ENCODE measurements around the gene LRMDA. TPM values are rescaled to one million over a fixed set of nuclear protein-coding genes. Genes with fewer than 3 reads are reported as not detected.

Gene LRMDA
- total and polyA plus RNA-seq, 2 donors (not counting 3 experiments of a cell fraction or from before 2014, with no cell fraction given) = 9.7 to 18.0 TPM

DNA sequence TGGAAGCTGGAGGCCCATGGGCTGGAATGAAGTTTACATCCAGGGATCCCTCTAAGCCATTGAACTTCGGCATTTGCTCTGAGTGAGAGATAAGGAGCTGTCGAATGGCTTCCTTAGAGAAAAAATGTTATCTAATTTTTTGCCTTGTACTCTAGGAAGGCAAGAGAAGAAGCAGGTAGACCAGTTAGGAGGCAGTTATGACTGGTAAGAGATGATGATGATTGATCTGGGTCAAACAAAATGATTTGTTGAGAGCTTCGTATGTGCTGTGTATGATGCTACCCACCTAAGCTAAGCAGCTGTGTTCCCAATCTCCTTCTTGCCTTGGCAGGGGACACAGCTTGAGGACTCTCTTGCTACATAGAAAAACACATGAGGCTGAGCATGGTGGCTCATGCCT, 370.2 kb downstream of the LRMDA start:
- dilution Hi-C loops (cut with MboI; ENCODE audit: extremely low pct_ligation_motif_present, low sequenced_read_pairs) = no loop called here
- no peak for TF ChIP-seq JUN (IDR thresholded peaks at IDR 0.05; ENCODE audit: borderline replicate concordance, insufficient read depth, insufficient read length, low read depth)
- no peak for TF ChIP-seq POLR2A (IDR thresholded peaks at IDR 0.05; ENCODE audit: low read depth, low read length)
- no peak for TF ChIP-seq MYC (IDR thresholded peaks at IDR 0.05; ENCODE audit: low read depth, low read length)
- no peak for TF ChIP-seq POLR2AphosphoS5 (IDR thresholded peaks at IDR 0.05; ENCODE audit: insufficient read depth, low read depth, low read length)
- no peak for TF ChIP-seq GATA2 (IDR thresholded peaks at IDR 0.05; ENCODE audit: insufficient read depth, insufficient read length, low read depth, low read length)
- no peak for TF ChIP-seq FOS (IDR thresholded peaks at IDR 0.05; ENCODE audit: borderline replicate concordance, insufficient read depth, low read length)
- TF ChIP-seq, protein P1, sequence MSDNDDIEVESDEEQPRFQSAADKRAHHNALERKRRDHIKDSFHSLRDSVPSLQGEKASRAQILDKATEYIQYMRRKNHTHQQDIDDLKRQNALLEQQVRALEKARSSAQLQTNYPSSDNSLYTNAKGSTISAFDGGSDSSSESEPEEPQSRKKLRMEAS (IDR thresholded peaks at IDR 0.05; ENCODE audit: insufficient read depth, insufficient read length) = no peak
- TF ChIP-seq, protein P2, sequence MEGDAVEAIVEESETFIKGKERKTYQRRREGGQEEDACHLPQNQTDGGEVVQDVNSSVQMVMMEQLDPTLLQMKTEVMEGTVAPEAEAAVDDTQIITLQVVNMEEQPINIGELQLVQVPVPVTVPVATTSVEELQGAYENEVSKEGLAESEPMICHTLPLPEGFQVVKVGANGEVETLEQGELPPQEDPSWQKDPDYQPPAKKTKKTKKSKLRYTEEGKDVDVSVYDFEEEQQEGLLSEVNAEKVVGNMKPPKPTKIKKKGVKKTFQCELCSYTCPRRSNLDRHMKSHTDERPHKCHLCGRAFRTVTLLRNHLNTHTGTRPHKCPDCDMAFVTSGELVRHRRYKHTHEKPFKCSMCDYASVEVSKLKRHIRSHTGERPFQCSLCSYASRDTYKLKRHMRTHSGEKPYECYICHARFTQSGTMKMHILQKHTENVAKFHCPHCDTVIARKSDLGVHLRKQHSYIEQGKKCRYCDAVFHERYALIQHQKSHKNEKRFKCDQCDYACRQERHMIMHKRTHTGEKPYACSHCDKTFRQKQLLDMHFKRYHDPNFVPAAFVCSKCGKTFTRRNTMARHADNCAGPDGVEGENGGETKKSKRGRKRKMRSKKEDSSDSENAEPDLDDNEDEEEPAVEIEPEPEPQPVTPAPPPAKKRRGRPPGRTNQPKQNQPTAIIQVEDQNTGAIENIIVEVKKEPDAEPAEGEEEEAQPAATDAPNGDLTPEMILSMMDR (IDR thresholded peaks at IDR 0.05; ENCODE audit: extremely low read depth in 1 of 2, insufficient read depth in 1 of 2, low read depth in 1 of 2, low read length in 2 of 2) = no peak
- TF ChIP-seq EZH2 (IDR thresholded peaks at IDR 0.05; ENCODE audit: borderline replicate concordance, low read depth, low read length, severe bottlenecking) = no peak
- Histone ChIP-seq H3K4me2 (ENCODE audit: insufficient read depth, low read length) (no peak overlapping the region), H3K27ac (ENCODE audit: insufficient read depth, low read depth, low read length) (no peak overlapping the region), H3K4me3 (replicated peaks in 1 of 3; ENCODE audit: insufficient read depth in 1 of 3, low read depth in 1 of 3, low read length in 3 of 3) (no peak overlapping the region), H3K36me3 (ENCODE audit: control insufficient read depth in 2 of 2, extremely low read depth in 1 of 2, insufficient read depth in 2 of 2, low read length in 2 of 2) (no peaks in the 10 kb centered on the region), H3K79me2 (ENCODE audit: control insufficient read depth, insufficient read depth, low read length) (no peaks in the 10 kb centered on the region), H3K9me3 (replicated peaks; ENCODE audit: control insufficient read depth, insufficient read depth, low read length) (no peaks in the 10 kb centered on the region), H3K4me1 (ENCODE audit: control insufficient read depth, extremely low read depth, insufficient read depth, low read length) (no peaks in the 10 kb centered on the region), H4K20me1 (replicated peaks; ENCODE audit: control insufficient read depth, extremely low read depth, insufficient read depth, low read length) (no peaks in the 10 kb centered on the region), H3K9ac (replicated peaks; ENCODE audit: extremely low read depth, insufficient read depth, low read length) (no peak overlapping the region), H3K9me1 (replicated peaks; ENCODE audit: control insufficient read depth, extremely low read depth, insufficient read depth, low read length) (no peaks in the 10 kb centered on the region), H3K27me3 (ENCODE audit: control insufficient read depth in 2 of 2, insufficient read depth in 2 of 2, low read length in 2 of 2) (no peaks in the 10 kb centered on the region), H2AFZ (ENCODE audit: low read depth, low read length) (no peak overlapping the region)
- FAIRE-seq = no peak
- ChIA-PET POLR2A (no interaction called here), CTCF (interaction anchor here (1.4 kb wide), 2 partner anchors 14 to 402 kb away, joined by 3 to 4 read pairs; no protein-coding TSS in a partner anchor)
- no peak for DNase-seq (ENCODE audit: low read depth, low spot score)
- intact Hi-C loops (cut with micrococcal nuclease) = no loop called here
- no TSS peak for BruUV-seq (replicated peaks)
